ENCODE measurements around the gene OR2B6.

DNA sequence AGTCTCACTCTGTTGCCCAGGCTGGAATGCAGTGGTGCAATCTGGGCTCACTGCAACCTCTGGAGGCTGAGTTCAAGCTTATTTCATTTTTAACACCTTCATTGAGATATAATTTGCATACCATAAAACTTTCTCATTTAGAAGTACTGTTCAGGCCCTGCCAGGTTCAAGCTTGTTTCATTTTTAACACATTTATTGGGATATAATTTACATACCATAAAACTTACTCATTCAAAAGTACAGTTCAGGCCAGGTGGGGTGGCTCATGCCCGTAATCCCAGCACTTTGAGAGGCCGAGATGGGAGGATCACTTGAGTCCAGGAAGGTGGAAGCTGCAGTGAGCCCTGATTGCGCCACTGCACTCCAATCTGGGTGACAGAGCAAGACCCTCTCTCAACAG, 5.5 kb downstream of the OR2B6 start:
- TF ChIP-seq, protein P1, sequence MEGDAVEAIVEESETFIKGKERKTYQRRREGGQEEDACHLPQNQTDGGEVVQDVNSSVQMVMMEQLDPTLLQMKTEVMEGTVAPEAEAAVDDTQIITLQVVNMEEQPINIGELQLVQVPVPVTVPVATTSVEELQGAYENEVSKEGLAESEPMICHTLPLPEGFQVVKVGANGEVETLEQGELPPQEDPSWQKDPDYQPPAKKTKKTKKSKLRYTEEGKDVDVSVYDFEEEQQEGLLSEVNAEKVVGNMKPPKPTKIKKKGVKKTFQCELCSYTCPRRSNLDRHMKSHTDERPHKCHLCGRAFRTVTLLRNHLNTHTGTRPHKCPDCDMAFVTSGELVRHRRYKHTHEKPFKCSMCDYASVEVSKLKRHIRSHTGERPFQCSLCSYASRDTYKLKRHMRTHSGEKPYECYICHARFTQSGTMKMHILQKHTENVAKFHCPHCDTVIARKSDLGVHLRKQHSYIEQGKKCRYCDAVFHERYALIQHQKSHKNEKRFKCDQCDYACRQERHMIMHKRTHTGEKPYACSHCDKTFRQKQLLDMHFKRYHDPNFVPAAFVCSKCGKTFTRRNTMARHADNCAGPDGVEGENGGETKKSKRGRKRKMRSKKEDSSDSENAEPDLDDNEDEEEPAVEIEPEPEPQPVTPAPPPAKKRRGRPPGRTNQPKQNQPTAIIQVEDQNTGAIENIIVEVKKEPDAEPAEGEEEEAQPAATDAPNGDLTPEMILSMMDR (IDR thresholded peaks at IDR 0.05 in 8 of 11, conservative IDR thresholded peaks at IDR 0.05 in 3 of 11), result no peak
- TF ChIP-seq POLR2AphosphoS5 (IDR thresholded peaks at IDR 0.05), result no peak

Data from spleen (tissue), 7 donors.